GM10248 (cell line): Measurements from ENCODE around the gene SYNPO2.

ENCODE experiments used
- CTCF ChIA-PET: fragments of 300-600 bp; sonication (Branson Sonifier 250); formaldehyde crosslinking; extraction: SDS; loops from one replicate; lab custom pipeline; 2021; ENCODE audit warnings: antibody characterized with exemption; lab: Yijun Ruan, JAX
- POLR2A ChIA-PET: fragments of 350-650 bp; sonication (Branson Sonifier 250); formaldehyde crosslinking; extraction: SDS; loops from one replicate; lab custom pipeline; 2020; ENCODE audit warnings: antibody characterized with exemption; lab: Yijun Ruan, JAX
- DNase-seq: peaks from one replicate; pipeline ENCODE4 v3.0.0; 2012; ENCODE audit errors: extremely low spot score
- TF ChIP-seq, protein P1 (sequence below): IDR thresholded peaks from 2 replicates; pipeline ENCODE4 v1.5.1; 2012; ENCODE audit warnings: mild to moderate bottlenecking, low read depth; ENCODE audit errors: extremely low read depth, missing control alignments, control extremely low read depth

Gene SYNPO2

DNA sequence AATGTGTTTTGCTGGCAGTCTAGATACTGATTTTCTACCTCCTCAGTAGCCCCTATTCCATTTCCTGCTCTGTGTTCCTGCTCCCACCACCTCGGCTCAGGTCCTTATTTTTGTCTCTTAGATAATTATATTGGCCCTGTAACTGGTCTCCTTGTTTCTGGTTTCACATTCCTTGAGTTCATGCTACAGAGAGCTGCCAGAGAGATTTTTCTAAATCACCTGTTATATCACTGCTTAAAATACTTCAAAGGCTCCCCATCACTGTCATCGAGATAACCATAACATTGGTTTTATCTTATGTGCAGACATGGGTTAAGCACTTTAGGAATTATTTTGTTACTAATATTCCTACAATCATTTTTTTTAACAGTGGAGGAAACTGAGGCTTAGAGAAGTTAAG, 9.6 kb downstream of the SYNPO2 start:
- no peak for DNase-seq
- TF ChIP-seq, protein P1, sequence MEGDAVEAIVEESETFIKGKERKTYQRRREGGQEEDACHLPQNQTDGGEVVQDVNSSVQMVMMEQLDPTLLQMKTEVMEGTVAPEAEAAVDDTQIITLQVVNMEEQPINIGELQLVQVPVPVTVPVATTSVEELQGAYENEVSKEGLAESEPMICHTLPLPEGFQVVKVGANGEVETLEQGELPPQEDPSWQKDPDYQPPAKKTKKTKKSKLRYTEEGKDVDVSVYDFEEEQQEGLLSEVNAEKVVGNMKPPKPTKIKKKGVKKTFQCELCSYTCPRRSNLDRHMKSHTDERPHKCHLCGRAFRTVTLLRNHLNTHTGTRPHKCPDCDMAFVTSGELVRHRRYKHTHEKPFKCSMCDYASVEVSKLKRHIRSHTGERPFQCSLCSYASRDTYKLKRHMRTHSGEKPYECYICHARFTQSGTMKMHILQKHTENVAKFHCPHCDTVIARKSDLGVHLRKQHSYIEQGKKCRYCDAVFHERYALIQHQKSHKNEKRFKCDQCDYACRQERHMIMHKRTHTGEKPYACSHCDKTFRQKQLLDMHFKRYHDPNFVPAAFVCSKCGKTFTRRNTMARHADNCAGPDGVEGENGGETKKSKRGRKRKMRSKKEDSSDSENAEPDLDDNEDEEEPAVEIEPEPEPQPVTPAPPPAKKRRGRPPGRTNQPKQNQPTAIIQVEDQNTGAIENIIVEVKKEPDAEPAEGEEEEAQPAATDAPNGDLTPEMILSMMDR: no peak
- ChIA-PET CTCF (interaction anchor here (0.6 kb wide), 1 partner anchor 126 kb away, joined by 3 read pairs; no protein-coding TSS in a partner anchor), POLR2A (no interaction called here)

DNA sequence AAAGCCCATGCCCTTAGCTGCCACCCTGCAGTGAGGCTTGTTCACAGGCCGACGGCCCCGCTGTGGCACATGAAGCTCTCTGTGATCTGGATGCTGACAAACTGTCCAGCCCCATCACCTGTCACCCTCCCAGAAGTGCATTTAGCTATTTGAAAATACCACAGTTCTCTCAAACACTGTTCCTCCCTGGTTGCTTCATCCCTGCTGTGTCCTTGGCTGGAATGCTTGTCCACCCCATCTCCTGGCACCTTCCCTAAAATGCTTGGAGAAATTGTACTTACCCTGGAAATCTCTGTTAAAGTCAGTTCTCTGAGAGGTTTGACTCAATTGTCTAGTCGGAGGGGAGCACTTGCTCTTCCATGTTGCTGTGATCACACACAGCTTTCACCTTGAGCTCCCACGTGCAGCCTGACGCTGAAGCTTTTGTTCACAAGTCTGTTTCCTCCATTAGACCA, 10.1 kb downstream of the SYNPO2 start:
- POLR2A ChIA-PET: no interaction called here
- CTCF ChIA-PET: interaction anchor here (0.6 kb wide), 1 partner anchor 127 kb away, joined by 3 read pairs; no protein-coding TSS in a partner anchor

DNA sequence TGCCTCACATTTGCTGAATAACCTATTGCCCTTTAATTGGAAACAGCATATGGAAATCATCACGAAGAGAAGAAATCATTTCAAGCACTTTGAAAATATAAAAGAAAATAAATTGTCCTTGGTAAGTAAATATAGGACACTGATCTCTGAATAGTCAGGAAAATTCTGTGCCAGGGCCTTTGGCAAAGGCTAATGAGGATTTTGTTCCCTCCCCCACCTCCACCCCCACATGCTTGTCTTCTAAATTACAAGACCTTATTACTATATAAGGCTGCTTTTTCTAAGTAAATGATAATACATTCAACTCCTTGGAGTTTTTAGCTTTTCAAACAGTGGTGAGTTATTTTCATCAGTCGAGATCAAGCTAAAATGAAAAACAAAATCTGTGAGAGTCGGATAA, 15.8 kb downstream of the SYNPO2 start:
- ChIA-PET POLR2A (no interaction called here), CTCF (interaction anchor here (1.3 kb wide), 1 partner anchor 9 kb away, joined by 3 read pairs; no protein-coding TSS in a partner anchor)
- no peak for DNase-seq
- TF ChIP-seq, protein P1: no peak

More for the DNA sequence above, 10.1 kb downstream of the SYNPO2 start:
- TF ChIP-seq, protein P1: no peak
- no peak for DNase-seq

- CTCF ChIA-PET: interaction anchor here (1.3 to 1.5 kb wide), 2 partner anchors 8 to 164 kb away, joined by 3 to 4 read pairs; no protein-coding TSS in a partner anchor
- DNase-seq: no peak
- POLR2A ChIA-PET: no interaction called here
- TF ChIP-seq, protein P1: no peak
Observed at GRCh38 chr4:118904935-118905334, 16.3 kb downstream of the SYNPO2 start.

GRCh38 chr4:118905566-118905965, 16.9 kb downstream of the SYNPO2 start:
- POLR2A ChIA-PET: no interaction called here
- DNase-seq: no peak
- TF ChIP-seq, protein P1: no peak
- CTCF ChIA-PET: interaction anchor here (1.3 to 1.5 kb wide), 2 partner anchors 7 to 164 kb away, joined by 3 to 4 read pairs; no protein-coding TSS in a partner anchor

- POLR2A ChIA-PET: no interaction called here
- CTCF ChIA-PET: no interaction called here
- TF ChIP-seq, protein P1: no peak
- no peak for DNase-seq
Observed at GRCh38 chr4:118909173-118909956, 20.7 kb downstream of the SYNPO2 start.
